ENCODE results near the gene MORN5.
"Not testable (repeated sequence)": the region's sequence is repeated elsewhere in the genome, so short reads cannot be mapped to it uniquely, and the experiment has no call there.

Gene MORN5

DNA sequence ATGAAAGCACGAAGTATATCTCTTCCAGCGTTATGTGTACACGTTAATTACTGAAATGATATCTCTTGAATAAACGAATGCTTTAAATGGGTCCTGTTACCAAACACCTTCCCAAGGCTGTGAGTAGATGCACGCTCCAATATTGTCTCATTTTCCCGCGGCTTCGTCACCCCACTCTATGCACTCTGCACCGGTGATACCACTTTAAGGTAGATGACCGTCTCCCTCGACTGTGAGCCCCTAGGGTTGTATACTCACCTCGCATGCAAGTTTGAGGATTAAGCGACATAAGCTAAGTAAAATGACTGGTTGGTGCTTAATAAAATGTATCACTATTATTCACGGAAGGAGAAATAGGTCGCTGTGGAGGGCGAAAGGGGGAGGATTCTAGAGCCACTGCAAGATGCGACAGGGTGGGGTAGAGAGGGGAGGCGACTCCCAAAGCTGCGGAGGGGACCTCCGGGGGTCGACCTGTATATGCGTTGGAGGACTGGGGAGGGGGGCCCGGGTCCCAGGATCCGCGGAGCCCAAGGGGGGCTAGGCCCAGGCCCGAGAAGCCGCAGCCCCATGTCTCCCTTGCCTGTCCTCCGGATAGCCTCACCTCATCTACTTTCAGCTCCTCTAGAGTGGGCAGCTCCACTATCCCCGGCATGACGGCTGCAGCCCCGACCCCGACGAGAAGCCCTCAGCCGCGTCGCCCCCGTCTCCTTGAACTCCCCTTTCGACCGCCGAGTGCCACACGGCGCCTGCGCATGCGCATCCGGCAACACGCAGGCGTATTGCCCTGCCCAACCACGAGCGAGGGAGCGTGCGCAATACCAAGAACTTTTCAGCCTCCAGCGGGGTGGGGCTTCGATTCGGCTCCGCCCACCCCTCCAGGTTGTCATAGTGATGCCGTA lies at the start of gene MORN5, which contains the start of gene NDUFA8:
TSS of gene MORN5 (plus strand) at position 883 of the 899 bp plus-strand sequence. CDS start 65 bp downstream, outside the sequence.
TSS of gene NDUFA8 (minus strand) at position 754 of the 899 bp plus-strand sequence. CDS start at position 652, 102 bp downstream.
- Histone ChIP-seq H3K36me3 (ENCODE audit: control insufficient read depth in 5 of 5, insufficient read depth in 5 of 5, low read length in 5 of 5) (no peaks in the 10 kb centered on the region), H3K9ac (ENCODE audit: low read length in 5 of 5) (peak within 1 kb of the TSS; percentile 87 to 99 (median 98)), H3K4me1 (ENCODE audit: control insufficient read depth in 5 of 5, insufficient read depth in 5 of 5, low read length in 5 of 5) (peaks cover 6 to 27% (median 22%) of the 10 kb centered on the region in 5 donors), H3K4me3 (ENCODE audit: low read depth in 1 of 5, low read length in 5 of 5) (peak within 1 kb of the TSS; percentile 87 to 95 (median 93)), H3K27me3 (ENCODE audit: control insufficient read depth in 5 of 5, insufficient read depth in 4 of 5, low read length in 5 of 5) (no peaks in the 10 kb centered on the region), H3K9me3 (ENCODE audit: control insufficient read depth in 5 of 5, low read length in 5 of 5) (peaks cover 0 to 7% (median 0%) of the 10 kb centered on the region in 5 donors), H3K27ac (ENCODE audit: low read depth, low read length) (peak within 1 kb of the TSS; percentile 84)

DNA sequence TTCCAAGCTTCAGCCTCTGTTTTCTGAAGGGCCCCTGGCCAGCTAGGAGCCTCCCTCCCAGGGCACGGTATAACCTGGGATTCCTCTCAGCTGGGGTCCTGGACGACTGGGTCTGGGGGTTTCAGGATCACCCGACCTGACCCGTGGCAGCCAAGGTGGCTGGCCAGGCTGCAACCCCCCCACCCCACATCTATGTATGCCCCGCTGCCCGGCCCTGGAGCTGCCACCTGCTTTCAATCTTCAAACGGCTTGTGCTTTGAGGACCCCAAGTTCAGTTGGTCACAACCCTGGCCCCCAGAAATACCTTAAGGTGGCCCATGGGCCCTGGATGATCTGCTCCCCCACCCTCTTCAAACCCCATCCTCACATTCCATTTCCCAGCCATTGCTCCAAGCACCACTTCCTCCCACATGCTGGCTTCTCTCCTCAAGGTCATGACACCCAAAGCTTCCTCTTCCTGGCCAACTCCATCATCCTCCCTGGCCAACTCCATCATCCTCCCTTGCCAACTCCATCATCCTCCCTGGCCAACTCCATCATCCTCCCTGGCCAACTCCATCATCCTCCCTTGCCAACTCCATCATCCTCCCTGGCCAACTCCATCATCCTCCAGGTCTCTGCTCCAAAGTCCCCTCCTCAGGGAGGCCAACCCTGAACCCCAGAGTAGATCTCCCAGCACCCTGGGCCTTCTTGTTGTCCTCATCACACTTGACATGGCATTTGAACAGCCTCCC lies 49.4 kb upstream of the MORN5 start:
- Histone ChIP-seq H3K36me3 (ENCODE audit: control insufficient read depth in 5 of 5, insufficient read depth in 5 of 5, low read length in 5 of 5) (no peaks in the 10 kb centered on the region), H3K27me3 (ENCODE audit: control insufficient read depth in 5 of 5, insufficient read depth in 4 of 5, low read length in 5 of 5) (peaks cover 0 to 6% (median under 1%) of the 10 kb centered on the region in 5 donors), H3K4me1 (ENCODE audit: control insufficient read depth in 5 of 5, insufficient read depth in 5 of 5, low read length in 5 of 5) (no peaks in the 10 kb centered on the region), H3K27ac (ENCODE audit: low read depth, low read length) (no peak overlapping the region), H3K4me3 (ENCODE audit: low read depth in 1 of 5, low read length in 5 of 5) (no peak overlapping the region), H3K9me3 (ENCODE audit: control insufficient read depth in 5 of 5, low read length in 5 of 5) (no peaks in the 10 kb centered on the region), H3K9ac (ENCODE audit: low read length in 5 of 5) (no peak overlapping the region)

DNA sequence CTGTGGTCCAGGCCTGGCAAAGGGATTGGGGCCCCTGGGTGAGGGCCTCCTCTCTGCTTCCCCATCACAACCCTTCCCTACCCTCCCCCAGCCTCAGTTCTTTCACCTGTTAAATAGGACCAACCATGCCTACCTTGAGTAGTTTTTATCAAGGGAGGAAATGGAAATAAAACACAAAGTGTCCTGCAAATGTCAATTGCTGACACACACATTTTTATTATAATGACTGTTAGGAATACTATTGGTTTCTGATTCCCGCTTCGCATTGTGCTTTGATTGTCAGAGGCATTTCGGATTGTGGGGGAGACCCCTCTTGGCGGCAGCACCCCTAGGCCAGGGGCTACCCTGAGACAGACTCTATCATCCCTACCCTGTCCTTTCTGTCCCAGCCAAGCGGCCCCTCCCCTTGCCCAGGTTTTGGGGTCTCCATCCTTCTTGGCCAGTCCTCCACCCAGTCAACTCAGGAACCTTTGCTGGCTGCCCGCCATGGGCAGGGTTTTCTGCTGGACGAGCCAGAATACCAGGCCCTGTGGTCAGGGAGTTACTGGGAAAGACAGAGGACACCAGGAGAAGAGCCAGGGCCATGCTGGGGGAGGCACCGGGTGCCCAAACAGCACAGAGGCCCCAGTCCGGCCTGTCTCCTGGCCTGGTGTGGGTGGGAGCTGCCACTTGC lies 48.2 kb upstream of the MORN5 start:
- Histone ChIP-seq H3K9ac (ENCODE audit: low read length in 5 of 5) (no peak overlapping the region), H3K36me3 (ENCODE audit: control insufficient read depth in 5 of 5, insufficient read depth in 5 of 5, low read length in 5 of 5) (no peaks in the 10 kb centered on the region), H3K9me3 (ENCODE audit: control insufficient read depth in 5 of 5, low read length in 5 of 5) (no peaks in the 10 kb centered on the region)

DNA sequence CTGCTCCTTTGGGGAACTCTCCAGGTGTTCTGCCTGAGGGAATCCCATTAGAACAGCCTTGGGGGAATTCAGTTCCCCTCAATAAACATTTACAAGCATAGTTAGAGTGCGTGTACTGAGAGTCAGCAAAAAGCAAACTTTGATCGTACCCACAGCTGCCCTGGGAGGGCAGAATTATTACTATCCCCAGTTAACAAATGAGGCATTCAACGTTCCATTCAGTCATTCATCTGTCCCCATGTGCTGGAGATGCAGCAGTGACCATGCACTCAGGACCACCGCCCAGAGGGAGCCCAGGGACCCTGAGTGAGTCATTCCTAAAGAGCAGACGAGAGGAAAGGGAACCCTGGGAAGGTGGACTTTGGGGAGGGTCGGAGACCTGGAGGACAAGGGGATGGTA lies 47.5 kb upstream of the MORN5 start:
- Histone ChIP-seq H3K27me3 (ENCODE audit: control insufficient read depth in 5 of 5, insufficient read depth in 4 of 5, low read length in 5 of 5) (peaks cover 5 to 12% (median 9%) of the 10 kb centered on the region in 5 donors), H3K4me1 (ENCODE audit: control insufficient read depth in 5 of 5, insufficient read depth in 5 of 5, low read length in 5 of 5) (no peaks in the 10 kb centered on the region), H3K36me3 (ENCODE audit: control insufficient read depth in 5 of 5, insufficient read depth in 5 of 5, low read length in 5 of 5) (no peaks in the 10 kb centered on the region), H3K9ac (ENCODE audit: low read length in 5 of 5) (no peak overlapping the region), H3K27ac (ENCODE audit: low read depth, low read length) (no peak overlapping the region), H3K9me3 (ENCODE audit: control insufficient read depth in 5 of 5, low read length in 5 of 5) (no peaks in the 10 kb centered on the region), H3K4me3 (ENCODE audit: low read depth in 1 of 5, low read length in 5 of 5) (no peak overlapping the region)

More for the DNA sequence above, 48.2 kb upstream of the MORN5 start:
- no peak overlapping the region for H3K27ac ChIP-seq (ENCODE audit: low read depth, low read length)
- no peaks in the 10 kb centered on the region for H3K4me1 ChIP-seq (ENCODE audit: control insufficient read depth in 5 of 5, insufficient read depth in 5 of 5, low read length in 5 of 5)
- no peak overlapping the region for H3K4me3 ChIP-seq (ENCODE audit: low read depth in 1 of 5, low read length in 5 of 5)
- peaks cover 5 to 12% (median 9%) of the 10 kb centered on the region in 5 donors for H3K27me3 ChIP-seq (ENCODE audit: control insufficient read depth in 5 of 5, insufficient read depth in 4 of 5, low read length in 5 of 5)

DNA sequence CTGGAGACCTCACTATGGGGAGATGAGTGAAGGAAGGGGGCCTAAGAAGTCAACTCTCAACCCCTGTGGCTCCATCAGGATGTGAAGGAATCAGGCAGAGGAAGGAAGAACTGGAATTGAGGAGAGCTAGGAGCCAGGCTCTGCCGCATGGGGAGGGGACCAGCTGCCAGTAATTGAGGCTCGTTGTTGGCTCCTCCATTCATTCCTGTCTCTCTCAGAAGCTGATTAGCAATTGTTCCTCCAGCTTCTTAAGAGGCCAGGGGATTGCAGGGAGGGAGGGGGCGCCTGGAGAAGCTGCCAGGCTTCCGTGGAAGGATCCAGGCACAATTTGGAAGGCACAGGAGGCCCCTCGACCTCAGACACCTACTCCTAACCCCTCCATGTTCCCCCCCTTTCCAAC lies 46.1 kb upstream of the MORN5 start:
- no peak overlapping the region for H3K27ac ChIP-seq (ENCODE audit: low read depth, low read length)

DNA sequence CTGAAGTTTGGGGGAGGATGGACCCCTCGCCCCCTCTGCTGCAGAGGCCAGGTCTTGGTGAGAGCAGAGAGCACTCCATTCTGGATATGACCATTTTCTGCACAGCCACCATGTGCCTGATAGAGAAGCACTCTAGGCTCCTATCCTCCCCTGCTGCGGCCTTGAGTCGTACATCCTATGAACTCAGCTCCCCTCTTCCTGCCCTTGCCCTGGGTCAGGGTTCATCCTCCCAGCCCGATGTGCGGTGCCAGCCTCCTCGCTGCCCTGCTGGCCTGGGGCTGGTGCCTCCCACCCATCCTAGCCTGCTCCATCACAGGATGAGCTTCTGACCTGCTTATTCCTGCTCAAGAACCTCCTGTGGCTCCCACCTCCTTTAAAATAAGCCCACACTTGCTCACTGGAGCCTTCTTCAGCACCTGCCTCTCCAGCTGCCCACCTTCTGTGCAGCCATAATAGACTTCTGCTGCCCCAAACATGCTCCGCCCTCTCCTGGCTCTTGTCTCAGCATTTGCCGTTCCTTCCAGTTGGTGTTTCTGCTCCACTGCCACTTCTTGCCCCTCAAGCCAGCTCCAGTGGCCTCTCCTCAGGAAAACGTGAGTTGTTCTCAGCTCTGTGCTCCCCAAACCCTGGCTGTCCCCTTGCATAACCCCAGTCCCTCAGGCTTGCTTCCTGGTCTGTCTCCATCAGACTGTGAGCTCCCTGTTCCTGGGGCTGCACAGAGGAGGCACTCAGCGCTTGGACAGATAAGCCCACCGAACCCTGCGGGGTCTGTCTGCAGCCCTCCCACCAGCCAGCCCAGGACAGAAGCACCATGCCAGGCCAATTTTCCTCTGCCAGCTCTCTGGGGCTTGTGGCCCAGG lies 44.3 kb upstream of the MORN5 start:
- no peak overlapping the region for H3K9ac ChIP-seq (ENCODE audit: low read length in 5 of 5)
- H3K4me1 ChIP-seq (ENCODE audit: control insufficient read depth in 5 of 5, insufficient read depth in 5 of 5, low read length in 5 of 5) = no peaks in the 10 kb centered on the region
- no peaks in the 10 kb centered on the region for H3K9me3 ChIP-seq (ENCODE audit: control insufficient read depth in 5 of 5, low read length in 5 of 5)
- no peak overlapping the region for H3K4me3 ChIP-seq (ENCODE audit: low read depth in 1 of 5, low read length in 5 of 5)
- no peak overlapping the region for H3K27ac ChIP-seq (ENCODE audit: low read depth, low read length)
- no peaks in the 10 kb centered on the region for H3K36me3 ChIP-seq (ENCODE audit: control insufficient read depth in 5 of 5, insufficient read depth in 5 of 5, low read length in 5 of 5)
- peaks cover 5 to 12% (median 9%) of the 10 kb centered on the region in 5 donors for H3K27me3 ChIP-seq (ENCODE audit: control insufficient read depth in 5 of 5, insufficient read depth in 4 of 5, low read length in 5 of 5)

More for the DNA sequence above, 46.1 kb upstream of the MORN5 start:
- no peak overlapping the region for H3K9ac ChIP-seq (ENCODE audit: low read length in 5 of 5)
- H3K4me1 ChIP-seq (ENCODE audit: control insufficient read depth in 5 of 5, insufficient read depth in 5 of 5, low read length in 5 of 5) = no peaks in the 10 kb centered on the region
- H3K9me3 ChIP-seq (ENCODE audit: control insufficient read depth in 5 of 5, low read length in 5 of 5) = no peaks in the 10 kb centered on the region
- H3K36me3 ChIP-seq (ENCODE audit: control insufficient read depth in 5 of 5, insufficient read depth in 5 of 5, low read length in 5 of 5) = no peaks in the 10 kb centered on the region
- no peak overlapping the region for H3K4me3 ChIP-seq (ENCODE audit: low read depth in 1 of 5, low read length in 5 of 5)
- H3K27me3 ChIP-seq (ENCODE audit: control insufficient read depth in 5 of 5, insufficient read depth in 4 of 5, low read length in 5 of 5) = peaks cover 5 to 12% (median 9%) of the 10 kb centered on the region in 5 donors

DNA sequence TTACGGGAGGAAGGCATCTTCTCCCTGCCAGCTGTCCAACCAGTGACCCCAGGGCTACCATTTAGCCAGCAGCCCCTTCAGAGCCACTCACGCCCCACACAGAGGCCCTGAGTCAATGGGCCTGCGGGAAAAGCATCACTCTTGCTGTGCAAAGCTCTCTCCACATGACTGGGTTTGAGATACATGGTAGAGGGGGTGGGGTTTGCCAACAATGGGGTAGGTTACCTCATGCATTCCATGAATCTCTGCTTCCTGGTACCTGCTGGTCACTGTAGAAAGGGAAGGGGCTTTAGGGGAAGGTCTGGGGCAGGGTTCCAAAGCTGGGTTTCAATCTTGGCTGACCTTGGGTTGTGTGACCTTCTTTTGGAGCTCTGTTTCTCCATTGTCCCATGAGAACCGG lies 43.7 kb upstream of the MORN5 start:
- Histone ChIP-seq H3K27me3 (ENCODE audit: control insufficient read depth in 5 of 5, insufficient read depth in 4 of 5, low read length in 5 of 5) (peaks cover 5 to 12% (median 9%) of the 10 kb centered on the region in 5 donors), H3K9ac (ENCODE audit: low read length in 5 of 5) (no peak overlapping the region), H3K4me1 (ENCODE audit: control insufficient read depth in 5 of 5, insufficient read depth in 5 of 5, low read length in 5 of 5) (no peaks in the 10 kb centered on the region), H3K36me3 (ENCODE audit: control insufficient read depth in 5 of 5, insufficient read depth in 5 of 5, low read length in 5 of 5) (no peaks in the 10 kb centered on the region), H3K4me3 (ENCODE audit: low read depth in 1 of 5, low read length in 5 of 5) (no peak overlapping the region), H3K9me3 (ENCODE audit: control insufficient read depth in 5 of 5, low read length in 5 of 5) (no peaks in the 10 kb centered on the region), H3K27ac (ENCODE audit: low read depth, low read length) (no peak overlapping the region)

DNA sequence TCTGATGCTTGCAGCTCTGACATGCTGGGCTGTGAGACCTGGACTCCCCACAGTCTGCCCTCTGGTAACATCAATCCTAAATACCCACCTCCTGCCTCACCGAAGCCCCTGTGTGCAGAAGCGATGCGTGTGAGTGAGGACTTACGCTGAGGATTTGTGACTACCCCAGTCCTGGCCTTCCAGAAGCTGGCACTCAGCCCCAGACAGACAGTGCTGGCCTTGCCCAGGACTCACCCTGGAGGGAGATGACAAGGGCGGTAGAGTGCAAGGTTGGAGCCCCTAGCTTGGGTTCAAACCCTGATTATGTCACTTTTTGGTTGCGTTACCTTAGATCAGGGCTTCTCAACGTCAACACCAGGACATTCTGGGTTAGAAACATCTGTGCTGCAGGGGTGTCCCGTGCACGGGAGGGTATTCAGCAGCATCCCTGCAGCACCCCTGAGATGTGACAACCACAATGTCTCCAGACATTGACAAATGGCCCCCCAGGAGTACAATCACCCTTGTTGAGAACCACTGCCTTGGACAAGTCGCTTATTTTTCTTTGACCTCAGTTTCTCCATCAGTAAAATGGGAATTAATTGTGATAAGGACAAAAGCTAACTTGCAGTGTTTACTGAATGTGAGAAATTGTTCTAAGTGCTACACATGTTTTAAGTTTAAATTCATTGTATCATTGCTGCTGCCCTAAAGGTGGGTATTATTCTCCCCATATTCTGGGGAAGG lies 43.1 kb upstream of the MORN5 start:
- no peak overlapping the region for H3K4me3 ChIP-seq (ENCODE audit: low read depth in 1 of 5, low read length in 5 of 5)
- H3K36me3 ChIP-seq (ENCODE audit: control insufficient read depth in 5 of 5, insufficient read depth in 5 of 5, low read length in 5 of 5) = no peaks in the 10 kb centered on the region
- no peaks in the 10 kb centered on the region for H3K9me3 ChIP-seq (ENCODE audit: control insufficient read depth in 5 of 5, low read length in 5 of 5)
- H3K4me1 ChIP-seq (ENCODE audit: control insufficient read depth in 5 of 5, insufficient read depth in 5 of 5, low read length in 5 of 5) = no peaks in the 10 kb centered on the region
- no peak overlapping the region for H3K9ac ChIP-seq (ENCODE audit: low read length in 5 of 5)
- H3K27ac ChIP-seq (ENCODE audit: low read depth, low read length) = no peak overlapping the region
- H3K27me3 ChIP-seq (ENCODE audit: control insufficient read depth in 5 of 5, insufficient read depth in 4 of 5, low read length in 5 of 5) = peaks cover 5 to 12% (median 9%) of the 10 kb centered on the region in 5 donors

DNA sequence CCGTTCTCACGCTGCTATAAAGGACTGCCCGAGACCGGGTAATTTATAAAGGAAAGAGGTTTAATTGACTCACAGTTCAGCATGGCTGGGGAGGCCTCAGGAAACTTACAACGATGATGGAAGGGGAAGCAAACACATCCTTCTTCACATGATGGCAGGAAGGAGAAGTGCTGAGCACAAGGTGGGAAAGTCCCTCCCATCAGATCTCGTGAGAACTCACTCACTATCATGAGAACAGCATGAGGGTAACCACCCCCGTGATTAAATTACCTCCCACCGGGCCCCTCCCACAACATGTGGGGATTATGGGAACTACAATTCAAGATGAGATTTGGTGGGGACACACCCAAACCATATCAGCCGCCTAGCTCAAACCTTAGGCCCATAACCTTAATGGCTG lies 42.5 kb upstream of the MORN5 start:
- H3K36me3 ChIP-seq (ENCODE audit: control insufficient read depth in 5 of 5, insufficient read depth in 5 of 5, low read length in 5 of 5) = not testable (repeated sequence)

More for the DNA sequence above, 42.5 kb upstream of the MORN5 start:
- not testable (repeated sequence) for H3K9ac ChIP-seq (ENCODE audit: low read length in 5 of 5); H3K4me3 ChIP-seq (ENCODE audit: low read depth in 1 of 5, low read length in 5 of 5); H3K27ac ChIP-seq (ENCODE audit: low read depth, low read length); H3K4me1 ChIP-seq (ENCODE audit: control insufficient read depth in 5 of 5, insufficient read depth in 5 of 5, low read length in 5 of 5); H3K9me3 ChIP-seq (ENCODE audit: control insufficient read depth in 5 of 5, low read length in 5 of 5)
- peaks cover 5 to 12% (median 7%) of the 10 kb centered on the region in 5 donors for H3K27me3 ChIP-seq (ENCODE audit: control insufficient read depth in 5 of 5, insufficient read depth in 4 of 5, low read length in 5 of 5)
